Vagina (tissue), 2 donors: ENCODE data around the gene AKAP13. TPM values are rescaled to one million over a fixed set of nuclear protein-coding genes. Genes with fewer than 3 reads are reported as not detected.

ENCODE experiments used
- DNase-seq, 2 donors: peaks; one replicate each; pipeline ENCODE4 v3.0.0-alpha.2; 2017; ENCODE audit errors: extremely low spot score in 2 of 2
- H3K27ac ChIP-seq: fragments of 200-600 bp; sonication (generic); one replicate; pipeline ENCODE4 v1.5.1; 2019
- H3K27me3 ChIP-seq: fragments of 200-600 bp; sonication (generic); one replicate; pipeline ENCODE4 v1.5.1; 2019
- H3K36me3 ChIP-seq, 2 donors: fragments of 200-600 bp; sonication (generic); one replicate each; pipeline ENCODE4 v1.5.1; 2017 to 2019
- H3K4me1 ChIP-seq: fragments of 200-600 bp; sonication (generic); one replicate; pipeline ENCODE4 v1.5.1; 2019
- H3K4me3 ChIP-seq, 2 donors: fragments of 200-600 bp; sonication (generic); 1 replicate in 1 of 2; 2 replicates in 1 of 2; pipeline ENCODE4 v1.5.1; 2016 to 2019
- H3K9me3 ChIP-seq: fragments of 200-600 bp; sonication (generic); one replicate; pipeline ENCODE4 v1.5.1; 2019
- CTCF ChIP-seq, 3 experiments: fragments of 450-650 bp in 2 of 3; fragments of 200-600 bp in 1 of 3; sonication (generic) in 1 of 3; IDR thresholded peaks; one replicate each; pipeline ENCODE4 v1.5.1; 2017 to 2019; ENCODE audit warnings: antibody characterized with exemption in 3 of 3, mild to moderate bottlenecking in 2 of 3, moderate library complexity in 2 of 3
- POLR2A ChIP-seq, 2 donors: fragments of 450-650 bp; IDR thresholded peaks; one replicate each; pipeline ENCODE4 v1.6.1; 2017; ENCODE audit warnings: antibody characterized with exemption in 2 of 2, mild to moderate bottlenecking in 2 of 2, moderate library complexity in 2 of 2
- POLR2AphosphoS5 ChIP-seq, 2 donors: sonication (generic); formaldehyde crosslinking; IDR thresholded peaks; one replicate each; pipeline ENCODE4 v1.9.0; 2017; ENCODE audit warnings: antibody characterized with exemption in 2 of 2, mild to moderate bottlenecking in 2 of 2, low read depth in 1 of 2; ENCODE audit not compliant: insufficient read depth in 1 of 2
- intact Hi-C: fragments of 100-400 bp; cut with DNase I; formaldehyde crosslinking; loops from one replicate; pipeline ENCODE4 v1.15.1; 2023
- total RNA-seq: library from RNA; depleted of rRNA; stranded (reverse); fragments of >200 nt; gene quantifications from one replicate; pipeline ENCODE4 v1.2.3, GENCODE V29; 2016

AKAP13 gene
- total RNA-seq, 1 donor from 2014 or later: 177 TPM

- no peaks in the 10 kb centered on the region for H3K27me3 ChIP-seq
- peaks cover 24% of the 10 kb centered on the region for H3K4me1 ChIP-seq
- no peaks in the 10 kb centered on the region for H3K36me3 ChIP-seq
- no peak overlapping the region for H3K4me3 ChIP-seq
- TF ChIP-seq POLR2A (IDR thresholded peaks at IDR 0.05) (no peak), CTCF (IDR thresholded peaks at IDR 0.05) (no peak), POLR2AphosphoS5 (IDR thresholded peaks at IDR 0.05; ENCODE audit: insufficient read depth in 1 of 2, low read depth in 1 of 2) (no peak)
- intact Hi-C loops: no loop called here
- no peak for DNase-seq
- H3K27ac ChIP-seq: no peak overlapping the region
- no peaks in the 10 kb centered on the region for H3K9me3 ChIP-seq
These were observed 24.1 kb upstream of the AKAP13 start for GRCh38 chr15:85356276-85356675.

- Histone ChIP-seq H3K36me3 (no peaks in the 10 kb centered on the region), H3K27me3 (no peaks in the 10 kb centered on the region), H3K4me3 (no peak overlapping the region), H3K27ac (no peak overlapping the region), H3K4me1 (peaks cover 24% of the 10 kb centered on the region), H3K9me3 (no peaks in the 10 kb centered on the region)
- intact Hi-C loops: no loop called here
- DNase-seq: no peak
- TF ChIP-seq POLR2AphosphoS5 (IDR thresholded peaks at IDR 0.05; ENCODE audit: insufficient read depth in 1 of 2, low read depth in 1 of 2) (no peak), CTCF (IDR thresholded peaks at IDR 0.05) (no peak), POLR2A (IDR thresholded peaks at IDR 0.05) (no peak)
These were observed 19.1 kb upstream of the AKAP13 start for GRCh38 chr15:85361323-85361722.

GRCh38 chr15:85362436-85363081, 17.8 kb upstream of the AKAP13 start:
- Histone ChIP-seq H3K27ac (no peak overlapping the region), H3K27me3 (no peaks in the 10 kb centered on the region), H3K36me3 (no peaks in the 10 kb centered on the region), H3K4me3 (no peak overlapping the region), H3K4me1 (peaks cover 14% of the 10 kb centered on the region), H3K9me3 (no peaks in the 10 kb centered on the region)
- intact Hi-C loops: no loop called here
- TF ChIP-seq POLR2A (IDR thresholded peaks at IDR 0.05) (no peak), CTCF (IDR thresholded peaks at IDR 0.05) (no peak), POLR2AphosphoS5 (IDR thresholded peaks at IDR 0.05; ENCODE audit: insufficient read depth in 1 of 2, low read depth in 1 of 2) (no peak)
- DNase-seq: no peak

GRCh38 chr15:85365980-85366379, 14.4 kb upstream of the AKAP13 start:
- Histone ChIP-seq H3K27ac (no peak overlapping the region), H3K27me3 (no peaks in the 10 kb centered on the region), H3K9me3 (no peaks in the 10 kb centered on the region), H3K4me1 (no peaks in the 10 kb centered on the region), H3K36me3 (no peaks in the 10 kb centered on the region), H3K4me3 (no peak overlapping the region)
- no peak for DNase-seq
- no peak for TF ChIP-seq POLR2AphosphoS5 (IDR thresholded peaks at IDR 0.05; ENCODE audit: insufficient read depth in 1 of 2, low read depth in 1 of 2)
- TF ChIP-seq CTCF (IDR thresholded peaks at IDR 0.05): no peak
- TF ChIP-seq POLR2A (IDR thresholded peaks at IDR 0.05): no peak
- intact Hi-C loops: no loop called here

- H3K4me3 ChIP-seq: no peak overlapping the region
- no peaks in the 10 kb centered on the region for H3K9me3 ChIP-seq
- no peaks in the 10 kb centered on the region for H3K36me3 ChIP-seq
- no peak for DNase-seq
- intact Hi-C loops: no loop called here
- H3K27ac ChIP-seq: no peak overlapping the region
- TF ChIP-seq POLR2AphosphoS5 (IDR thresholded peaks at IDR 0.05; ENCODE audit: insufficient read depth in 1 of 2, low read depth in 1 of 2) (no peak), POLR2A (IDR thresholded peaks at IDR 0.05) (no peak), CTCF (IDR thresholded peaks at IDR 0.05) (no peak)
- no peaks in the 10 kb centered on the region for H3K4me1 ChIP-seq
- no peaks in the 10 kb centered on the region for H3K27me3 ChIP-seq
These were observed 12.7 kb upstream of the AKAP13 start for GRCh38 chr15:85367741-85368140.
